ENCODE data around the gene FOSB.

The FOSB gene

DNA sequence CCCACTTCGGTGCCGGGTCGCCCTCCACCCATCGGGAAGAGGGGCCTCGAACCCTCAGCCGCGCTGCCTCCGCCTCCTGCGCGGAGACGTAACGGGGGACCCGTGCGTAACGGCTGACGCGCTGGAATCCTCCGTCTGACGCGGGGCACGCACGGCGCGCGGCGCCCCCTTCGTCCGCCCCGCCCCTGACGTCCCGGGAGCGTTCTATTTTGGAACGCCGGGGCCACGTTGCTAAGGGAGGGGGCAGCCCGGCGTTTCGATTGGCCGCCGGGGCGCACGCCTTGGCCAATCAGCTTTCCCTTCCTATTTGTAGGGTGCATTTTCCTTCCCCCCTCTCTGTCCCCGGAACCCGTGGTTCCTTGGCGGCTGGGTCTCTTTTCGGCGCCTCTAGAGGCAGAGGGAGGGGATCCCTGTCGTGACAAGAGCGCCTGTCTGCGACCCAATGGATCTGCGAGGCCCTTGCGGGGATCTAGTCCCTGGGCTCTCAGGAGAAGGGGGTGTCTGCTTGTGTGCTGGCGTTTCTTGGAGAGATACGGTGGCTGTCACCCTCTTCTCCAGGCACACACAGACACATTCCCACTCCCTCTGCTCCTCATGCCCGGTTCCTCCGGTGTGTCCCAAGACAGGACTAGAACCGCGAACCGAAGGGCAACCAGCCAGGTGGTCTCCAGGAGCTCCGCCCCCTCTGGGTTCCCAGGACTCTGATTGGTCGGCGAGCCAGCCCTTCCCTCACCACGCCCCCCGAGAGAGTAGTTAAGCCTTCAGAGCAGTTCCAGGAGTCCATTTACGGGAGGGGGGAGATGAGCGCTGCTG, 1.5 kb downstream of the FOSB start:
- no peak for DNase-seq

- DNase-seq, result no peak
Observed at GRCh38 chr19:45469945-45470761, 2.4 kb downstream of the FOSB start.

- no peak for DNase-seq
Observed at GRCh38 chr19:45470762-45471081, 2.9 kb downstream of the FOSB start.

DNA sequence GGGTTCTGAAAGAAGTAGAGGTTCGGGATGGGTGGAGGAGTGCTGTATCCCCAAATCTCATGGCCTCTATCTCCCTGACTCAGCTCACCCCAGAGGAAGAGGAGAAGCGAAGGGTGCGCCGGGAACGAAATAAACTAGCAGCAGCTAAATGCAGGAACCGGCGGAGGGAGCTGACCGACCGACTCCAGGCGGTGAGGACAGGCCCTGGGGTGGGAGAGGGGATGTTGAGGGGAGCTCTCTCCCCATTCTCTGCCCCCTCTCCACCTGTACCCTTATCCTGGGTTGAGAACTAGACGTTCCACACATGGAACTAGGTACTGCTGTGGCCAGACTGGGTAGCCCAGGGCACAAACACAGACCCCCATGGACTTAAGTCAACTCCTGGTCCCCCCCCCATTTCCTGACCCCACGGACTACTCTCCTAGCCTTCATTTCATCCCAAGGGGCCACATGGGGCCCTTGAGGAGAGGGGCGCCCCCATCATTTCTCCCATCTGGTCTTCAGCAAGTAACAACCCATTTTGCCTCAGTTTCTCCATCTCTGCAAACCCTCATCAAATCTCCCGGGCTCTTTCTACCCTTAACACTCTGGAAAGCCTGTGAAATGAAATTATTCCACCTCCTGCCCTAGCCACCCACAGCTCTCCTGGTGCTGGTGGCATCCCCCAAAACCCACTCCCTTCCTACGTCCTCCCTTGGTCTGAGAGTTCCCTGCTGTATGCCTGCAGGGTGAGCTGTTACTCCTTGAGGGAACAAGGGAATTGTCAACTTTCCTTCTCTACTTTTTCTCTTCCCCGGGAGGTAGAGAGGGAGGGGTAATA, 3.5 kb downstream of the FOSB start:
- no peak for DNase-seq

GRCh38 chr19:45471931-45472562, 4.3 kb downstream of the FOSB start:
- no peak for DNase-seq

- DNase-seq, result no peak
Observed at GRCh38 chr19:45472563-45473366, 5.0 kb downstream of the FOSB start.

GRCh38 chr19:45473367-45473681, 5.5 kb downstream of the FOSB start:
- no peak for DNase-seq

GRCh38 chr19:45473682-45474605, 6.1 kb downstream of the FOSB start:
- DNase-seq, result no peak

DNA sequence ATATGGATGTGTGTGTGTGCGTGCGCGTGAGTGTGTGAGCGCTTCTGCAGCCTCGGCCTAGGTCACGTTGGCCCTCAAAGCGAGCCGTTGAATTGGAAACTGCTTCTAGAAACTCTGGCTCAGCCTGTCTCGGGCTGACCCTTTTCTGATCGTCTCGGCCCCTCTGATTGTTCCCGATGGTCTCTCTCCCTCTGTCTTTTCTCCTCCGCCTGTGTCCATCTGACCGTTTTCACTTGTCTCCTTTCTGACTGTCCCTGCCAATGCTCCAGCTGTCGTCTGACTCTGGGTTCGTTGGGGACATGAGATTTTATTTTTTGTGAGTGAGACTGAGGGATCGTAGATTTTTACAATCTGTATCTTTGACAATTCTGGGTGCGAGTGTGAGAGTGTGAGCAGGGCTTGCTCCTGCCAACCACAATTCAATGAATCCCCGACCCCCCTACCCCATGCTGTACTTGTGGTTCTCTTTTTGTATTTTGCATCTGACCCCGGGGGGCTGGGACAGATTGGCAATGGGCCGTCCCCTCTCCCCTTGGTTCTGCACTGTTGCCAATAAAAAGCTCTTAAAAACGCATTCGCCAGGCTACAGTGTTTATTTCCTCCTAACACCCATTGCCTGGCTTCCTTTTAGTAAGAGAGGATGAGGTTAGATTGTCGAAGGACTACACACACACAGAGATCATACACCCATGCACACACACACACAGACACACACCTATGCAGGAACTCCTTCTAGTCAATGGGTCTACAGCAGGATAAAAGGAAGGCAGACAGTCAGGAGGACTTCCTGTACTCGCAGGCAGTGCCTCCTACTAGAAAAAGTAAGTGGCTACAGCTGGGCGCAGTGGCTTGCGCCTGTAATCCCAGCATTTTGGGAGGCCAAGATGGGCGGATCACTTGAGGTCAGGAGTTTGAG, 7.1 kb downstream of the FOSB start:
- DNase-seq, result no peak

DNA sequence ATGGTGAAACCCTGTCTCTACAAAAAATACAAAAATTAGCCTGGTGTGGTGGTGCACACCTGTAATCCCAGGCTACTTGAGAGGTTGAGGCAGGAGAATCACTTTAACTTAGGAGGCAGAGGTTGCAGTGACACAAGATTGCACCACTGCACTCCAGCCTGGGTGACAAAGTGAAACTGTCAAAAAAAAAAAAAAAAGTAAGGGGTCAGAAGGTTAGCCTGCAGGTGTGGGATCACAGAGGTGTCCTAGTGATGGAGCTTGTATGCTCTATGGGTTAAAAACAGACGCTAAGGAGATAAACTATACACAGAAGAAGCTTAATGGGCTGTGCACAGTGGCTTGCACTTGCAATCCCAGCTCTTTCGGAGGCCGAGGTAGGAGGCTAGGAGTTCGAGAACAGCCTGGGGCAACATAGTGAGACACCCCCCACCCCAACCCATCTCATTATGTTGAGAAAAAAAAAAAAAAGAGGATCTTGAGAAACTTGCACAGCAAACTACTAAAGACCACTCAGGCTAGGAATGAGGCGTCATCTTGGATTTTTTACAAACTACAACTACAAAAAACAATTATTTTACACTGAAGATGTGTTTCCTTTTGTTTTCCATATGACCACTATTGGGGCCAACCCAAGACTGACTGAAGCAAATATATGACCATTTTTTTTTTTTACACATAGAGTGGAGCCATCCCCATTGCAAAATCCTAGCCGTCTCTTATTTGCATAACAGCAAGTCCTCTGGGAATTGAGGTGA, 7.9 kb downstream of the FOSB start:
- DNase-seq, result no peak

DNA sequence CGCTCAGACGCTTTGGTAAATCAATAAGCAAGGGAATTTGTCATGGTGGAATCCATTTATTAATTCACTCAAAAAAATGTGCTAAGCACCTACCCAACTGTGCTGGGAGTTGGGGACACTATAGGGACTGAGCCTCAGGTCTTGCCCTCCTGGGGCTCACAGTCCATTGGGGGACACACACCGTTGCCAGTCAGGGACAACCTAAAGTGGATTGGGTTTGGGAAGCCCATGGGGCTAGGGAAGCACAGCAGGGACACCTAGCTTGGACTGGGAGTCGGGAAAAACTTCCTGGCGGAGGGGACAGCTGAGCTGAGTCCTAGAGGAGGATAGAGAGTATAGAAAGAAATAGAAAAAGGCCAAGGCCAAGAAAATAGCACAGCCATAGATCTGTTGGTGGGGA, 8.5 kb downstream of the FOSB start:
- DNase-seq, result no peak

DNA sequence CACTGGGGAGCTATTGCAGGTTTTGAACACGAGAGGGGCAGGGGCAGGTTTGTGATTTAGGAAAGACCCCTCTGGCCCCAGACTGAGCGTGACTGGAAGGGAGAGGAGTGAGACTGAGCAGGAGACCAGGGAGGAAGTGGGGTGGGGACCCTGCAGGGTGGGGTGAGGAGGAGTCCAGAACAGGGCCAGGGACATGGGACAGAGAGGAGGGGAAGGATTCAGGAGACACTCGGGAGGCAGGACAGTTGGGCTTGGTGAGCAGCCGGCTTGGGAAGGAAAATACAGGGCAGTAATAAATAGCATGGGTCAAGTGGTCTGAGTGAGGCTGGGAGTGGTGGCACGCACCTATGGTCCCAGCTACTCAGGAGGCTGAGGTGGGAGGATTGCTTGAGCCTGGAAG, 9.4 kb downstream of the FOSB start:
- no peak for DNase-seq

DNA sequence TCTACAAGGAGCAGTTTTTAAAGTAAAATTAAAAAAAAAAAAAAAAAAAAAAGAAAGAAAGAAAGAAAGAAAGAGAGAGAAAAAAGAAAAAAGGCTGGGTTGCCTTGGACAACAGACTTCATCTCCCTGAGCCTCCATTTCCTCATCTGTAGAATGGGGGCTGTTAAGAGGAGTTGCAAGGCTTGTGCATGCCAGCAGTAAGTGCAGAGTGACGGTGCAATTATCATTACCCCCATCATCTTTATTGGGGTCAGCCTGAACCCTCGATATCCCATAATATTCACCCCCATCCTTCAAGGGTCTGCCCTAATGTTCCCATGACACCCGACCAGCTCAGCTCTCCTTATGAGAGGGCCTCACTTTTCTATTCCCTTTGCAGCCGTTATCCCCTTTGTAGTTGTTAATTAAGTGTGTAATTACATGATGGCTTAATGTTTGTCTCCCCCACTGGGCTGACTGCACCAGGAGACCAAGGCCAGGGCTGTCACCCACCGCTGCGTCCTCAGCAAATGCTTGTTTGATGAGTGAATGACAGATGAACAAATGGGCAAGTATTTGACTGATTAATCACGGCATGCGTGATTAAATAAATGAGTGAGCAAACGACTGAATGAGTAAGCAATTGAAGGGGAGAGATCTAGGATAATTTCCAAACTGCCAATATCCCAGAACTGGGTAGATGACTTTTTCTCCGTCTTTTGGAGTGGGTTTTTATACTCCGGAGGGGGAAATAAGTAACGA, 10.1 kb downstream of the FOSB start:
- DNase-seq, result no peak

DNA sequence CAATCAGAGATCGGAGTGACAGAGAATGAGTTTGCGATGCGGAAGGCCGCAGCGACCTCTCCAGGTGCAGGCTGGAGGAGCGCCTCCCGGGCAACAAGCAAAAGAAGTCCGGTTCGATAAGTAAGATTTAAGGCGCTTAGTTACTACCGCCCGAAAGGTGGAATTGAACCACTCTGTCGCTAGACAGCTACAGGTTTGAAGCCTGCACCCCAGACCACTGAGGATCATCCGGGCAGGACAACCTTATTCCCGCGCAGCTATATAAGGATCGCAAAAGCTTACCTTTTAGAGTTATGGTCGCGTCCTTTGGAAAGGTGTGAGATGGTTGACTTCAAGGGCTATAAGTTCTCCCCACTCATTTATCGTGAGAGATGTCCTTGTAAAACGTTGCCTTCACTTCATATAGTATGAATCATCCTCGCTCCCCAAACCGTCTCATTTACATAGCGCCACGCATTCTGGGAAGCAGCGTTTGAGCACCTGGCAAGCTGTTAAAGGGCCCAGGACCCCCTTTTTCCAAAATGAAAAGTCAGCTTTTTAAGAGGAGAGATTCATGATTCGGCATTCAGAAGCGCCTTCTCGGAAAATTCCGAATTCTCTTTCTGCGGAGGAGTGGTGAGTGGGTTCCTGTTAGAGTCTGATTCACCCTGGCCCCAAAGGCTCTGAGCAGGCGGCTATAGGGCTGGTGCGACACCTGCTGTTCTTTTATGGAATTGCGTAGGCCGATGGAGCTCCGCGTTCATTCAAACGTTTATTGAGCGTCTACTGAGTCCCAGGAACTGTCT, 10.8 kb downstream of the FOSB start:
- DNase-seq, result no peak

- no peak for DNase-seq
Observed at GRCh38 chr19:45483033-45483432, 15.2 kb downstream of the FOSB start.

DNA sequence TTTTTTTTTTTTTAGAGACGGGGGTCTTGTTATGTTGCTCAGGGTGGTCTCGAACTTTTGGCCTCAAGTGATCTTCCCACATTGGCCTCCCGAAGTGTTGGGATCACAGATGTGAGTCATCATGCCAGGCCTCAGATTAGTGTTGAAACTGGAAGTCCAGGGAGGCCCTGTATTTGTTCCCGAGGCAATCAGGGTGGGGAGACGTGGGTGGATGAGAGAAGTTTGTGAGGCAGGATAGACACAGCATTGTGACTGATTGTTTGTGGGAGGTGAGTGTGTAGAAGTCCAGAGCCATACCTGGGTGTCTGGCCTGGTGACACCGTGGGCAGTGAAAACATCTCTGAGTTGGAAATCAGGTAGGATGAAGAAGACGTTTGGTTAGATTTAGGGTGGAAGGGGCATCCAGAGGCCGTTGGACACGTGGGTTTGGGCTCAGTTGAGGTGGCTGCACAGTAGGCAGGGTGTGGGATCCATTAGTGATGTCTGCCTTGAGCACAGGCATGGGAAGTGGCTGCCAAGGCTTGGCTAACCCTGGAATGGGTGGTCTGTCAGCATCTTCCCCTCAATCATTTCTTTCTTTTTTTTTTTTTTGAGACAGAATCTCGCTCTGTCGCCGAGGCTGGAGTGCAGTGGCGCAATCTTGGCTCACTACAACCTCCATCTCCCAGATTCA, 16.6 kb downstream of the FOSB start:
- DNase-seq, result no peak
